HG02610 (cell line): ENCODE results near the gene SKAP2.

Source experiments
- ATAC-seq: cut with Tn5 transposase; IDR thresholded peaks from one replicate; pipeline ENCODE4 v1.9.1; 2021; ENCODE audit warnings: mild to moderate bottlenecking, moderate library complexity; ENCODE audit not compliant: unreplicated experiment

Gene SKAP2

GRCh38 chr7:26779978-26780595 is 84.3 kb downstream of the SKAP2 start:
- no peak for ATAC-seq

GRCh38 chr7:26777385-26777784 is 87.0 kb downstream of the SKAP2 start:
- no peak for ATAC-seq

DNA sequence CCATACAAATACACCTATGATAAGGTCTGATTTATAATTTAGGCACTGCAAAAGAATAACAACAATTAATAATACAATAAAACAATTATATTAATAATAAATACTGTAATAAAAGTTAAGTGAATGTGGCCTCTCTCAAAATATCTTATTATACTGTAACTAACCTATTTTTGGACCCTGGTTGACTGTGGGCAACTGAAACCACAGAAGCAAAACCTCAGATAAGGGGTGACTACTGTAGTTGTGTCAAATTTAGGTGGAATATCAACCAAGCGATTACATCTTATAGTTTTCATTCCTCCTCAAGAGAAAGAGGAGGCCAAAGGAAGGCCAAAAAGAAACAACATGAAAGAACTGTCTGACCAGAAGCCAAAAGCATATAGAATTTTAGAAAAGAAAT is 103.9 kb downstream of the SKAP2 start:
- ATAC-seq = no peak

- ATAC-seq = no peak
Measured at GRCh38 chr7:26759108-26759507, 105.3 kb downstream of the SKAP2 start.

DNA sequence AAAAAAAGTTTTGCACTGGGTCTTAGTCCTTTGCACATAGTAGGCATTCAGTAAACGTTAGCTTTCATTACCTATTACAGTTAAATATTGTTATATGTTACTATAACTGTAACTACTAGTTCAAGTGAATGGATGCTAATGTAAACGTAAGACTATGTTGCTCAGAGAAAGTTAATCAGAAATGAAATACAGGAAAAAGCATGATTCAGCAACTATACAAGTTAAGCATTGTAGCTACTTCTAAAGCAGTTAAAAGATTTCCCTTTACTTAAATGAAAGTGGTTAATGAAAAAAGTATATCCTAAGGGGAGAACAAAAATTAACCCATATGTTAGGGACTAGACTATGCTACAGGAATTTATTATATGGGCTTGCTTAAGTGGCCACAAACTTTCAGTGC is 121.2 kb downstream of the SKAP2 start:
- ATAC-seq = no peak

- ATAC-seq = no peak
Measured at GRCh38 chr7:26735976-26736600, 128.3 kb downstream of the SKAP2 start.

GRCh38 chr7:26729150-26729775 is 135.1 kb downstream of the SKAP2 start:
- no peak for ATAC-seq

- ATAC-seq = no peak
Measured at GRCh38 chr7:26726051-26726450, 138.3 kb downstream of the SKAP2 start.

DNA sequence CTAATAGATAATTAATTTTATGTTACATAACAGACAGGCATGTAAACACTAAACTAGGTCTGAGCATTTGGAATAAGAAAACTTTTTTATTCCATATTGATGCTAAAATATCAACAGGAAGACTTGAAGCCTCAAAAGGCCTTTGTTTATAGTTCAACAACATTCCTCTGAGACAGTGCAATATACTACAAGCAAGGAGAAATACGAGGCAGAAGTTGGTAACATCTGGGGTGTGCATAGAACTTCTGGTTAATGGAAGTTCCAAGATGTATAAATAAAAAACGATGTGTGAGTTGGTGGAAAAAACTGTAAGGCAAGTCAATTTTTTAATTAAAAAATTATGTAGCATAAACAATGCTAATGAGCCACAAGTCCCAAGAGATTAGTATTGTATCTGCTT is 139.6 kb downstream of the SKAP2 start:
- no peak for ATAC-seq

GRCh38 chr7:26723129-26723528 is 141.3 kb downstream of the SKAP2 start:
- ATAC-seq = no peak

GRCh38 chr7:26721450-26721849 is 142.9 kb downstream of the SKAP2 start:
- no peak for ATAC-seq

DNA sequence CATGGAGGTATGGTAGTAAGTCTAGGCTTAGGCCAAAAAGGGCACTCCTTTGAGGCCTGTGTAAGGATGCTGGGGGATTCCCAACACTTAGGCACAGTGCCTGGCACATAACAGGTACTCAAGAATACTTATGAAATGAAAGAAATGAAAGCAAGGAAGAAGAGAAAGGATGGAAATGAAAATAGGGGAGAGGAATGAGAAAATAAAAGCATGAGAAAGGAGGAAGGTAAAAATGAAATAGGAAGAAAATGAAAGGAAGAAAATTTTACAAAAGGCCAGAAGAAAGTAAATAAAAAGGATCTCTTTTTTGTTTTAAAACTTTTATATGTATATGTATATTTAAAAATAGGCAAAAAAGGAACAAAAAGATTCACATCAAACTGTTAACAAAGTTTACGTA is 146.3 kb downstream of the SKAP2 start:
- ATAC-seq = no peak

DNA sequence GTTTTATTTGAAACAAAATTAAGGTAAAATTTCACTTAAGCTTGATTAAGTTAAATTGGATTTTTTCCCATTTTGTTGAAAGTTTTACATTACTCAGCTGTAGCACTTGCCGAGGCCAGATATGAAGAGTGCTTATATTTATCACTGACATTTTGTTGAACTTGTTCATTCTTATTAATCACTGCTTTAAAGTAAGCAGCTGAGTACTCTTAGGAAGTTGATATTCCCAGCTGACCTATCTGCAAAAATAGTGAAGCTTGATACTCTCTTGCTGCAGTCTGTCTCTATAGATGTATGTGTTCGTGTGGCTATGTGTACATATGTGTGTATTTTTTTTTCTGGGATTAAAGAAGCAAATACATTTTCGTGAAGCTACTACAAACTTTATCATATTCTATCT is 150.0 kb downstream of the SKAP2 start:
- no peak for ATAC-seq

GRCh38 chr7:26714006-26714405 is 150.4 kb downstream of the SKAP2 start:
- no peak for ATAC-seq

DNA sequence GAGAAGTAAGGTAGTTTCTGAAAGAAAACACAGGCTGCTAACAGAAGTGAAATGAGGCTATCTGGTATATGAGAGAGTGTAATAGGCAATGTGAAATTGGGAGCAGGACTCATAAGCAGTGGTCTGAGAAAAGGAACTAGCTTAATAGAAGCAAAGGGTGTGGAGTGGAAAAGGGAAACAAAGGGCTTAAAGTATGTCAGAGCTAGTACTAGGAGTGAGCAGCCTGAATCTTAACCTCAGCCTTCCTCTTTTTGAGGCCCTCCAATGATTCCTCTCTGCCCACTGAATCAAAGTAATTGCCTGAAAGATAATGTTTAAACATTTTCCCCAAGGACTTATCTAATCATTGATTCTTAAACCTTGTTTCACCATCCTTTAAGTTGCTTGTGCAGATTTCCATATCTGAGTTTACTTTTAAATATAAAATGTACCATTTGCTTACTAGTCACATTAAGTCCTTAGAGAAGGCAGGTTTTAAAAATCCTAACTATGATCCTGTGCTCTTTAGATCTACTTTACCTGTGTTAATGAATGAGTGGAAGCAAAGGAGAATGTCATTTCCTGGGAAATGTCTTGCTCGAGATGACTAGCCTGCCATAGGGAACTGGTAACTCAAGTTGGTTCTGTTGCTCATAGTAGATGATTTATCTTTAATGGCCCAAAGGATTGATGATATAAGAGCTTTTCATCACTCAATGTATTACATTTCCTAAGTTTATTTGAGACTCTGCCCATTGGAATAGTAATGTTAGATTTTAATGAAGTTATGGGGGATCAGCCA is 155.0 kb downstream of the SKAP2 start:
- no peak for ATAC-seq

DNA sequence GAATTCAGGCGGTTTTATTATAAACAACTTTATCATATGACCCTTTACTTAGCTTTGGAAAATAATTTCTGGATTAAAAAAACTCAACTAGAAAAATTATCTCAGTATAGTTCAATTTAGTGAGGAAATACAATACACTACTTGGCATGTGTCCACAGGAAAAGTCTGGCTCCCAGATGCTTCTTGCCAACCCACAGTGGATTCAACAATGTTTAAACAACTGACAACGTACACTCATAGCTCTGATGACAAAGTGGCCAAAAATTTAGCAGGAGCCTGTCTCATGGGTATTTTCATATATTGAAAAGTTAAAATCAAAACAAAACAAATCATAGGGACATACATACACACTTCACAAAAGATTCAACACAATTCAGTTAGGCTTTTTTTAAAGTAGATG is 158.8 kb downstream of the SKAP2 start:
- ATAC-seq = no peak

- ATAC-seq = no peak
Measured at GRCh38 chr7:26704786-26705185, 159.6 kb downstream of the SKAP2 start.

DNA sequence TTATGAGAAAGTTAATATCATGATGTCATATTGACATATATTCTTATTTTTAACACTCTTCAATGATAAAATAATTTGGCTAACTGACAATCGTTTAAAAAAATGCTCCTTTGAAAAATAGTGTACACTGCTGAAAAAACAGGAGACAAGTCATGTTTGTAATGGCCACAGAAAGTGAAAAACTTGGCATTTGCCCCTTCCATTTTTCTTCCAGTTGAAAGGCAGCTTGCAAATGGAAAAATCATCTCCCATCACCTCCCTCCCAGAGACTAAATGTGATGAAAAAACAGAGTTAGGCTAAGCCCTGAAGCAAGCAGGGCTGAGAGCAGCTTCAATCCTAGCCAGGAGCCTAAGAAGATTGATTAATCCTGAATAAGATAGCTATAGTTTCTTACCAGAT is 160.4 kb downstream of the SKAP2 start:
- no peak for ATAC-seq

DNA sequence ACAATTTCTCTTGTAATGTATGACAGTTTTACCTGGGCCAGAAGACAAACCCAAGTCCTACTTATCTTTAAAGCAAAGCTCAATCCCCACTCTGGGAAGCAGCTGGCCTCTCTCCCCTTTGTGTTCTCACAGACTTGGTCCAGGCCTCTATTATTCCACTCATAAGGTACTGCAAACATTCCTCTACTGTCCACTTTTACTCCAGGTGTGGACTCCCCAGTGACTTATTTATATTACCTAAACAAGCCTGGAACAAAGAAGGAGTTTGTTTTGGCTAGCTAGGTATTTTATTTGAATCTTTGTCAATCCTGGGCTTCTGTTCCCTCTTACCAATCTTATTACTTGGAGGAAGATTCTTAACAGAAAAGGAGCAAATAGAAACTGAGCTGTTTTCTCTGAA is 163.5 kb downstream of the SKAP2 start:
- no peak for ATAC-seq

DNA sequence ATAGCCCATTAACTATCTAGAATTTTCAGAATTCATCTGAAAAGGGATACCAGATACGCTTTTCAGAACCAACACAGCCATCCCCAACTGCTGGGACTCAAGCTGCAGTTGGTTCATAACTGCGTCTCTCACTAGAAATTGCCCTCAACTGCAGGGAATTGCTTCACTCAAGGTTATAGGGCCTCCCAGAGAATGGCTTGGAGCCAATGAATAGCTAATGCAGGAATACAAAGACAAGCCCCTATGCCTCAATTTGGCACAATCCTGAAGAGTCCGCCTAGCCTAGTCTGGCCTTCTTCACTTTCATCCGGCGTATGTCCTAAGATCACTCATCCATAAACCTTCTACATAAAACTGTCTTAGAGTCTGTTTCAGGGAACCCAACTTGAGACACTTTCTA is 164.0 kb downstream of the SKAP2 start:
- ATAC-seq = no peak

DNA sequence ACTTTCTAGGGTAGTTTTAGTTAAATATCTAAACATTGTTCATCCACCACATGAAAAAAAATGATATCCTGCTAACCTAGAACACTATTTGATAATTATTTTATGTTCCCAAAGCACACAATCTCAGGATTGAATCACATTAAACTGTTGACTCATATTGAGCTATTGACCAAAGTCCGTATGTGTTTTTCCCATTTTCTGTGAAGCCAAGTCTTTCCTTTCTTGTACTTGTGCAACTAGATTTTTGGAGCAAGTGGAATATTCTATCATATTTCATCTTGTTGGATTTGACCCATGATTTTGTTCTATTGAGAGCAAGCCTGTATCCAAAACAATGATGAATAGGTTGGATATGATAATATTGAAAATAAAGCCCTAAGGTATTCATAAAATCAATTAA is 164.6 kb downstream of the SKAP2 start:
- no peak for ATAC-seq

- no peak for ATAC-seq
Measured at GRCh38 chr7:26698806-26699205, 165.6 kb downstream of the SKAP2 start.
